Measurements from ENCODE around the gene RHOBTB3. TPM values are rescaled to one million over a fixed set of nuclear protein-coding genes. Genes with fewer than 3 reads are reported as not detected.

The RHOBTB3 gene
- total RNA-seq, 1 donor from 2014 or later: 93.5 TPM

DNA sequence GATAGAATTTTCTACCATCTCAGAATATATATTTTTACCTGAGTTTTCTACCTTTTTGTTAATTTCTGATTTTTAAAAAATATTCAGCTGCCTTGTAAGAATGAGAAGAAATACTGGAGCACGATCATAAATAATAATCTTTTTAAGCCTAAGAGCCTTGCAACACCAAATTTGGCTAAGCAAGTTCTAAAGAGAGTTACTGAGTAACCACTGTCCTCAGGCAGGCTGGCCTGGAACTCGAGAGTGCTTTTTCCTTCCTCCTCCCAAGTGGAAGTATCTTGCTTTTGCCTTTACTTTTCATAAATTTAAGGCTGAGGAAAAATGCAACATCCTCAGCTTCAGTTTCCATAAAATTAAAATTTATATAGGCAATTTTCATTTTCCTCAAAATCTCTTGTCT is 70.4 kb downstream of the RHOBTB3 start:
- Histone ChIP-seq H3K36me3 (ENCODE audit: control insufficient read depth, insufficient read depth, low read length) (no peaks in the 10 kb centered on the region), H3K4me3 (ENCODE audit: low read depth, low read length) (no peak overlapping the region), H3K27me3 (ENCODE audit: control insufficient read depth, insufficient read depth, low read length) (no peaks in the 10 kb centered on the region)
- no peak for DNase-seq (ENCODE audit: low read depth)
- TF ChIP-seq, protein P1, sequence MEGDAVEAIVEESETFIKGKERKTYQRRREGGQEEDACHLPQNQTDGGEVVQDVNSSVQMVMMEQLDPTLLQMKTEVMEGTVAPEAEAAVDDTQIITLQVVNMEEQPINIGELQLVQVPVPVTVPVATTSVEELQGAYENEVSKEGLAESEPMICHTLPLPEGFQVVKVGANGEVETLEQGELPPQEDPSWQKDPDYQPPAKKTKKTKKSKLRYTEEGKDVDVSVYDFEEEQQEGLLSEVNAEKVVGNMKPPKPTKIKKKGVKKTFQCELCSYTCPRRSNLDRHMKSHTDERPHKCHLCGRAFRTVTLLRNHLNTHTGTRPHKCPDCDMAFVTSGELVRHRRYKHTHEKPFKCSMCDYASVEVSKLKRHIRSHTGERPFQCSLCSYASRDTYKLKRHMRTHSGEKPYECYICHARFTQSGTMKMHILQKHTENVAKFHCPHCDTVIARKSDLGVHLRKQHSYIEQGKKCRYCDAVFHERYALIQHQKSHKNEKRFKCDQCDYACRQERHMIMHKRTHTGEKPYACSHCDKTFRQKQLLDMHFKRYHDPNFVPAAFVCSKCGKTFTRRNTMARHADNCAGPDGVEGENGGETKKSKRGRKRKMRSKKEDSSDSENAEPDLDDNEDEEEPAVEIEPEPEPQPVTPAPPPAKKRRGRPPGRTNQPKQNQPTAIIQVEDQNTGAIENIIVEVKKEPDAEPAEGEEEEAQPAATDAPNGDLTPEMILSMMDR (IDR thresholded peaks at IDR 0.05; ENCODE audit: insufficient read depth, low read length, poor library complexity, severe bottlenecking): no peak

DNA sequence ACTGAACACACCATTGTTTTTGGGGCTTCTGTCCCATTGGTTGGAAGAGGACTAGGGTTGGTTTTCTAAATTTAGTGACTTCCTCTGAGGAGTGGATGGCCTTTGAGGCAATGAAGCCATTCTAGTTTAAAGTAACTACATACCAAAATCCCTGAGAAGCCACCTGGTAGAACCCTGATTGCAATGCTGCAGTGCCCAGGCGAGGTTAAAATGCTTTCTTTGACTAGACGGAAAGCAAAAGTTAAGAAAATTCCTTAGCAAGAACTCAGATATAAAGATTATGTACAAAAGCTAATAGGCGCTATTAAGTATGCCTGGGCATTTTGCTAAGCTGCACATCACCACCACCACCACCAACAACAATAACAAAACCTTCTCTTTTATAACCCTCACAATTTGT is 70.8 kb downstream of the RHOBTB3 start:
- no peaks in the 10 kb centered on the region for H3K27me3 ChIP-seq (ENCODE audit: control insufficient read depth, insufficient read depth, low read length)
- DNase-seq (ENCODE audit: low read depth): no peak
- H3K36me3 ChIP-seq (ENCODE audit: control insufficient read depth, insufficient read depth, low read length): no peaks in the 10 kb centered on the region
- TF ChIP-seq, protein P1 (IDR thresholded peaks at IDR 0.05; ENCODE audit: insufficient read depth, low read length, poor library complexity, severe bottlenecking): no peak
- no peak overlapping the region for H3K4me3 ChIP-seq (ENCODE audit: low read depth, low read length)

DNA sequence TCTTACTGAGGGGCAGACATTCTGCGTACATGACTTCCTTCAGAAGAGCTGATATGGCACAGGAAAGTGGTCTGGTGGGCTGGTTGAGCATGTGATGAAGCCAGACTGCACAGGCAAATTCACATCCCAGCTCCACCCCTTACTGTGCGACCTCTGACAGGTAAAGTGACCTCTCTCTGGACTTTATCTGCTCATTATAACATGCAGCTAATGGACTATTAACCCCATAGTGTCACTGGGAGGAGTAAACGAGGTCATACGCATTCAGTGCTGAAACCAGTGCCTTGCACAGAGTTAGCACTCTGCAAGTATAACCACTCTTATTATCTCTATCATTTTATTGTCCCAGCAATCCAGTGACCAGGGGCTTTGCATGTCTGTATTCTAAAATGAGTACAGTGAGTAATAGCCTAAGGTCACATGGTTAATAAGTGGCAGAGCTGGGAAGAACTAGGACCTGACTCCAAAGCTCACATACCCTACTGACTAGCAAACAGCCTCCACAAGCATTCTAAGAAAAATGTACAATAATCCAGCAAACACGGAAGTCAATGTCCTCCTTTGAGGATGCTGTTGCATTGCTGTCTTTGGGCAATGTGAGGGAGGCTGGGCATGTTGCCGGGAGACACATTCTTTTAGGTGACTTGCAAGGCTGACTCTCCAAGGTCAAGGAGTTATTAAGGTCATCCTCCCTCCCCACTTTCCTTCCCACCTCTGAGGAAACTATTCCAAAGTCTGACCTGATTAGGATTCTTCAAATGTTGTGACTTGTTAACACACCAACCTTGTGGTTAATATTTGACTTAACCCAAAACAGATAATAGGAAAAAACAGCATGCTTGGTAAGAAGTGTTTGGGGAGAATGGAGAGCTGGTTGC is 72.4 kb downstream of the RHOBTB3 start:
- no peaks in the 10 kb centered on the region for H3K27me3 ChIP-seq (ENCODE audit: control insufficient read depth, insufficient read depth, low read length)
- H3K36me3 ChIP-seq (ENCODE audit: control insufficient read depth, insufficient read depth, low read length): no peaks in the 10 kb centered on the region
- no peak for DNase-seq (ENCODE audit: low read depth)
- no peak overlapping the region for H3K4me3 ChIP-seq (ENCODE audit: low read depth, low read length)
- TF ChIP-seq, protein P1 (IDR thresholded peaks at IDR 0.05; ENCODE audit: insufficient read depth, low read length, poor library complexity, severe bottlenecking): no peak

DNA sequence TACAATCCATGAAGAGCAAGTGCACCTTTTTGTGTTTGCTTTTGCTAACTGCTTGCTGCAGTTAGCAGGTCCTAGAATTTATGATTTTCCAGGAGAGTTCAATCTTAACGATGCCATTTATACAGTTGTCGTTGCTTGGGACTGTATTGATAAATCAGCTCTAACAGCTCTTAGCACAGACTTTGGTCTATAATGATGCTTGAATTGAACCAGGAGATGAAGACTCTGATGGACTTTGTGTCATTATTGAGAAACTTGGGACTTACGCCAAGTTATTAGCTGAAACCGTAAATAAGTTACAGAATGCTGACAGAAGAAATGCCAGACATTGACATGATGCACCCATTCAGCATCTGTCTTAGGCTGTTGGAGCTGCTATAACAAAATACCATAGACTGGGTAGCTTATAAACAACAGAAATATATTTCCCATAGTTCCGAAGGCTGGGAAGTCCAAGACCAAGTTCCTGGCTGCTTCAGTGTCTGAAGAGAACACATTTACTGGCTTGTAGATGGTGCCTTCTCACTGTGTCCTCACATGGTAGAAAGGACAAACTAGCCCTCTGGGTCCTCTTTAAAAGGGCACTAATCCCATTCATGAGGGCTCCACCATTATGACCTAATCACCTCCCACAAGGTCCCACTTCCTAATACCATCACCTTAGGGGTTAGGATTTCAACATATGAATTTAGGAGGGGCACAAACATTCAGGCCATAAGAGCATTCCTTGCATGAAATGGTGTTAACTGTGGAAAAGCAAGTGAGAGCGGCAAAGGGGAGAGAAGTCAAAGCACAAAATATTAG is 73.8 kb downstream of the RHOBTB3 start:
- TF ChIP-seq, protein P1 (IDR thresholded peaks at IDR 0.05; ENCODE audit: insufficient read depth, low read length, poor library complexity, severe bottlenecking): no peak
- DNase-seq (ENCODE audit: low read depth): no peak
- Histone ChIP-seq H3K36me3 (ENCODE audit: control insufficient read depth, insufficient read depth, low read length) (no peaks in the 10 kb centered on the region), H3K27me3 (ENCODE audit: control insufficient read depth, insufficient read depth, low read length) (no peaks in the 10 kb centered on the region), H3K4me3 (ENCODE audit: low read depth, low read length) (no peak overlapping the region)

DNA sequence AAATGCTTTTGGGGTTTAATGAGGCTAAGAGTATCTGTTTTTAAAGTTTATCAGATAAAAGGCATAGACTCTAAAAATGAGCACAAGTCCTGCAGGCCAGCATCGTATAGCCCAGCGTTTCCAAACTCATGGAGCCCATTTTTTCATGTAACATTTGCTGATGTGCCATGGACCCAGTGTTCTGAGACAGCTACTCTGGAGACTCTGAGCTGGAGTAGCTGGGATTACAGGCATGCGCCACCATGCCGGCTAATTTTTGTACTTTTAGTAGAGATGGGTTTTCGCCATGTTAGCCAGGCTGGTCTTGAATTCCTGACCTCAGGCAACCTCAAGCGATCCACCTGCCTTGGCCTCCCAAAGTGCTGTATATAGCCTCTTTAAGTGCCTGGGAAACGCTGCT is 75.6 kb downstream of the RHOBTB3 start:
- Histone ChIP-seq H3K4me3 (ENCODE audit: low read depth, low read length) (no peak overlapping the region), H3K27me3 (ENCODE audit: control insufficient read depth, insufficient read depth, low read length) (no peaks in the 10 kb centered on the region), H3K36me3 (ENCODE audit: control insufficient read depth, insufficient read depth, low read length) (no peaks in the 10 kb centered on the region)
- no peak for DNase-seq (ENCODE audit: low read depth)
- TF ChIP-seq, protein P1 (IDR thresholded peaks at IDR 0.05; ENCODE audit: insufficient read depth, low read length, poor library complexity, severe bottlenecking): no peak

Measured in kidney epithelial cell (primary cell).